ENCODE data around the gene ACOX3.
"Not testable (repeated sequence)": the region's sequence is repeated elsewhere in the genome, so short reads cannot be mapped to it uniquely, and the experiment has no call there.

ACOX3 gene

DNA sequence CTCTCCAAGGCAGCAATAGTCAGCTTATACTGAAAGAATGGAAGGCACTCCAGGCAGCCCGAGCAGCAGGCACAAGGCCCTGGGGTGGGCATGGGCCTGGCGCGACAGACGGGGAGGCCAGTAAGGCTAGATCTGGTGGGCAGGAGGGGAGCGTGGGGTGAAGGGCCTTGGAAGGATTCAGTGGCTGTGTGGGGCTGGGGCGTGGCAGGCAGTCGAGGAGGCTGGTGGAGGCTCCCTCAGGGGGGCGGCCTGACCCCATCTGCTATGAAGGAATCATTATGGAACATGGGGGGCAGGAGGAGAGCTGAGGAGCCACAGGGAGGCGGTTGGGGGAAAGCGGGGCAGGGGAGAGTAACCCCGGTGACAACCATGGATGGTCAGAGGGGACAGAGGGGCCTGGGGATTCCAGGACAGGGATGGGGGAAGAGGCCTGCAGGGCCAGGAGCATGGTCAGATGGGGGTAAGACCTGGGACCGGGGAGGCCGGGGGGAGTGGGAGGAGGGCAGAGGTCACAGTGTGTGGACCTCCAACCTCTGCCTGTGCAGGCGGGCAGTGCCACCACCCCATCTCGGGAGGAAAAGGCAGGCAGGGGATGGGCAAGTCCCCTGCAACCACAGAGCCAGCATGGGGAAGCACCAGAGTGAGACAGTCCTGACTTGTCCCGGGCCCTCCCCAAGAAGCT is 70.3 kb downstream of the ACOX3 start:
- DNase-seq = no peak

DNA sequence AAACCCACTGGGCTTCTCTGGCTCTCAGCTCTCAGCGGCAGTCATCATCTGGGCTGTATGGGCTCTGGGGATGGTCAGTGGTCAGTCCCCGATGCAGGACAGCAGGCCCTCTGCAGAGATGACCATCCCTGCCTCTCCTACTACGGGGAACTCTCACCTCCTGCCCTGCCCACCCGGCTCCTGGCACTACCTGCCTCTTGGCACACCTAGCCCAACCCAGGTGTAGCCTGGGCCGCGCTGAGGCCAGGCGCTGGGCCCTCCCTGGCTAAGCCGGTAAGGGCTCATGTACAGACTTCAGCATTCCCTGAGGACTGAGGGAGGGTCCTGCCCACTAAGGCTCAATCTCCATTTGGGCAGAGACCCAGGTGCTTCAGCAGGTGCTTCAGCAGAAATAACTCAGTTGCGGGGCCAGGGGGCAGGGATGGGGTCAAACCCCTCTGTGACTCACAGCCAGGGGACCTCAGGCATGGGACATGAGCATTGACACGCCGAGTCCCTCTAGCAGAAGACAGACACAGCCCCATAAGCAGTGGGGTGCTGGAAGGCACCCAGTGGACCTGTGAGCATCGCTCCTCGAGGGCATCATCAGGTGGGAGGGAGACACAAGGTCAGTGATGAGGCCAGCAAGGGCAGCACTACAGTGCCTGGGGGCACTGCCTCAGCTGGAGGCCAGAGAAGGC is 71.0 kb downstream of the ACOX3 start:
- DNase-seq = no peak

DNA sequence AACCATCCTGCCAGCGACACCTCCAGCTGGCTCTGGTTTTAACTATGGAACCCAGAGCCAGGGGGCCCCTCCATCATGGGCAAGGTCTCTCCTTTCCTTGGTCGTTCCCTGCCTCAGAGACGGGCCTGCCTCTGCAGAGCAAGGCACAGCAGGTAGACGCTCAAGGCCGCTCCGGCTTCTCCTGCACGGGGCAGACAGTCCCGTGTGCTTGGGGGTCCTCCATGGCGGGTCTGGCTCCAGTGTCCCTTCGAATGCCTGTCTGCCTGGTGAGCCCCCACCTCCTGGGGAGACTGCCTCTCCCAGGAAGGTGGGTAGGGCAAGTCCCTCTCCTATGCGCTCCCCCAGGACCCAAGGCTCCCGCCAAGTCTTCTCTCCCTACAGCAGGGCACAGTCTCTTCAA is 71.5 kb downstream of the ACOX3 start:
- no peak for DNase-seq

DNA sequence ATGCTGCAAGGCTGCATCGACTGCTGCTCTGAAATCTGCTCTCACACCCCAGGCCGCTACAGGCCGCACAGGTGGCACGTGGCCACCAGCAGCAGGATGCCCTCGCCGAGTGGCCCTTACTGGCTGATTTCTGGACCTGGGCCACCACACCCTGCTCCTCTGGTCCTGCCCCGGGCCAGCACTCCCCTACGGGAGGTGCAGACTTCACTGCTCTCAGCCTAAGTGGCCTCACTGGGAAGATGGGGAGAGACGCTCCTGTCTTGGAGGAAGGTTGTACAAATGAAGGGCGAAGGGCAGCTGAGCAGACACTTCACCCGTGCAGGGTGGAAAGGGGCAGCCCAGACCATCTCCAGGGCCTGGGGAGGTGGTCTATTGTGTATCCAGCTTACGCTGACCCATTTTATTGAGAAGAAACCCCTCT is 72.5 kb downstream of the ACOX3 start:
- no peak for DNase-seq

DNA sequence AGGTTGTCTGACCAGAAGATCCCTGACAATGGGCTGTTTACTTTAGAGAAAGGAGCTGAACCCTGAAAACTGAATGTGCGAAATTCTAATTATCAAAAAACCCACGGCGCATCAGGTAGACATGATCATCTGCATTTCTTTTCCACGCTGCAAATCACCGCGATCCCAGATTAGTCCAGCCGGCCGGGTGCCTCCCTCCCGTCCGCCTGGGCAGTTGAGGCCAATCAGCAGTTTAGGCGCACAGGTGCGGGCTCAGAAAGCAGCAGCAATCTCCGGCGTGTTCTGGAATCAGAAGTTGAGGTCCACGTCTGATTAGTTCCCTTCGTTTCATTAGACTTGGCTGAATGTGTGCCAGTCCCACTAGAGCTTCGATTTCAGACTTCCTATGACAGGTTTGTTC is 73.9 kb downstream of the ACOX3 start:
- DNase-seq = no peak

DNA sequence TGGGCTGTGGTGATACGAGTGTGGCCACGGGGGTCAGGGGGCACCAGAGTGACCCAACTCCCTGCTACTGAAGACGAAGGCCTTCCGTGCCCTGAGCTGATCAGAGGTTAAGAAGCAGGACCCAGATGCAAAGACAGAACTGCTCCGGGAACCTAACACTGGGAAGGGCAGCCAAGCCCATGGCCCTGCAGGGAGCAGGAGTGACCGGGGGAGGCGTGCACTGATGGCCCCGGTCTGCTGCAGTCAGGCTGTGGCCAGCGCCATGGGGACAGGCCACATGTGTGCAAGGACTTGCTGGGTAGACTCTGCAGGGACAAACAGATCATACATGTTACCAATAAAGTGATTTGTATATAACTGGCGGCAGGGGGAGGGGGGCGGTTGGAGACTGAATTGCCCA is 74.6 kb downstream of the ACOX3 start:
- no peak for DNase-seq

DNA sequence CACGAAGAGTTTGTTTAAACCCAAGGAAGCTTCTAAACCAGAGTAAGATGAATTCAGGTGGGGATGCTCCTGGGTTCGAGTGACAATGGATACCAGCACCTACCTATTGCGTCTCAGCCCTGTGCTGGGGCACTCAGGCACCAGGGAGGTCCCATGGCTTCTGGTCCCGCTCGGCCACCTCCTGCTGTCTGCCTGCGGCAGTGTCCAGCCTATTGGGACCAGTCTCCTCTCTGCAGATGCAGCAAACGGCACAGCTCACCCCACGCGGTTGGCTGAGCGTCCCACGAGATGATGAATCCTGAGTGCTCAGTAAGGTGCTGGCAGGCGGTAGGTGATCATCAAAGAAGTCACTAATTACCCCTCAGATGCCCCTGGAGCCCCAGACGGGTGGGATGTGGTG is 75.2 kb downstream of the ACOX3 start:
- DNase-seq = no peak

DNA sequence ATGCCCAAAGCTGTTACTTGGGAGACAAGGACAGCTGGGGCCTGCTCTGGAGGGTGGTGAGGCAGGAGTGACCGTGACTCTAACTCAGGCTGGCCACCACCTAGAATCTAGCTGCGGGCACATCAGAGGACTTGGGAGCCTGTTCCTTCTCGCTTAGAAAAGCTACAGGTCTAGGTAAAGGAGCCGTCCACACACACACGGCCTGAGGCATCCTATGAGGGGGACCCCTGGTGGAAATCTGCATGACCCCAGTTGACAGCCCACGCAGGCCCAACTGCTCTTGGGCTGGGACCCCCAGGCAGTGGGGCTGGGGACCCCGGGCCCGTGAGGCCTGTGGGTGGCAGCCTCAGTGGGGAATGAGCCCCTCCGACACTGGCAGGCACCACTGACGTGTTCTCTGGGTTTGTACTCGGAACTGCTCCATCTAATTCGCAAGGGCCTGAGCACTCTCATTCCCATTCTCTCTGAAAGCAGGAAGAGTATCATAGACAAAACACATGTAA is 75.6 kb downstream of the ACOX3 start:
- DNase-seq = no peak

DNA sequence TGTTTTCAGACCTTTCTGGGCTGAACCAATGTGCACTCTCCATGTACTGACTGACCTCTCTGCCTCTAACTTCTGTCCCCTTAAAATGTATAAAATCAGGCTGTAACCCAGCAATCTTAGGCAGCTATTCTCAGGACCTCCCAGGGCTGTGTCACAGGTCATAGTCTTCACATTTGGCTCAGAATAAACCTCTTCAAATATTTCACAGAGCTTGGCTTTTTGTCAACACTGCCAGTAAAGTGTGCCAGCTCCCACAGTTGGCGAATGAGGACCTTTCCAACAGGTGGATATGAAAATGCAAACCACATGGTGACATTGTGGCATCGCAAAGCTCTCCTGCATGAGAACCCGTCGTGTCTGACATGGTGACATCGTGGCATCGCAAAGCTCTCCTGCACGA is 76.4 kb downstream of the ACOX3 start:
- no peak for DNase-seq

DNA sequence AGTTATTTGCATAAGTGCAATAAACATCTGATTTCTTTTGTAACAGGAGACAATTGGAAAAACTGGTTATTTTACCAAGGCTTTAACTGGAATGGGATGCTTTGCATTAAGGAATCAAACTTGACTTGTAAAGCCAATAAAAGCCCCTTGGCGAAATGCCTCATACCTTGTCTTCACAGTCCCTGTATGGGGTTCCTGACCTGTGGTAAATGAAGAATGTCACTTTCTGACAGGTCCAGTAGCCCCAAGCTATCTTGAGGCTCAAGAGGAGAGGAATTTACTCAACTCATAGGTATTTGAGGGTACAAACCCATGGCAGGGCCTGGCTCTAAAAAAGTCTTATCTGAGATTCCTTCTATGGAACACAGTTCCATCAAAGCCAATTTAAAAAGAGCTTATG is 78.0 kb downstream of the ACOX3 start:
- no peak for DNase-seq

DNA sequence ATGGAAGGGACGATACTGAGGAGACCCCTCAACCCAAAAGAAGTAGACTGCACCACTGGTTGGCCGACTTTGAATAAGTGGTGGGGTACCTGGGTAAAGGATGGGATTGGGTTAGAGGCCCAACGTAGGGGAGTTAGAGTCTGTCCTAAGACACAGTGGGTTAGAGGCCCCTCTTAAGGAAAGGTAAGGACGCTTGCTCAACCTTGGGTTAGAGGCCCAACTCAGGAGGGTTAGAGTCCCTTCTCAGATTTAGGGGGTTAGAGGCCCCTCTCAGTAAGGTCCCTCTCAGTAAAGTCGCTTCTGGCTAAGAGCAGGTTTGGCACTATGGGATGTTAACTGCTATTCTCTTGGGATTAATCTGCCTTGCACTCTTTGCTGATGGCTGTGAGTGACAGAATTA is 81.3 kb downstream of the ACOX3 start:
- DNase-seq = no peak

DNA sequence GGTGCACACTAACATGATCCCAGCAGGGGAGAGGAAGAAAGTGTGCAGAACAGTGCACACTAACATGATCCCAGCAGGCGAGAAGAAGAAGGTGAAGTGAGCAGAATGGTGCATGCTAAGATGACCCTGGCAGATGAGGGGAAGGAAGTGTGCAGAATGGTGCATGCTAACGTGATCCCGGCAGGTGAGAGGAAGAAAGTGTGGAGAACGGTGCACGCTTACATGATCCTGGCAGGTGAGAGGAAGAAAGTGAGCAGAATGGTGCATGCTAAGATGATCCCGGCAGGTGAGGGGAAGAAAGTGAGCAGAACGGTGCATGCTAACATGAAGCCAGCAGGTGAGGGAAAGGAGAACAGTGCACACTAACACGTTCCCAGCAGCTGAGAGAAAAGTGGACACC is 83.7 kb downstream of the ACOX3 start:
- DNase-seq = no peak

DNA sequence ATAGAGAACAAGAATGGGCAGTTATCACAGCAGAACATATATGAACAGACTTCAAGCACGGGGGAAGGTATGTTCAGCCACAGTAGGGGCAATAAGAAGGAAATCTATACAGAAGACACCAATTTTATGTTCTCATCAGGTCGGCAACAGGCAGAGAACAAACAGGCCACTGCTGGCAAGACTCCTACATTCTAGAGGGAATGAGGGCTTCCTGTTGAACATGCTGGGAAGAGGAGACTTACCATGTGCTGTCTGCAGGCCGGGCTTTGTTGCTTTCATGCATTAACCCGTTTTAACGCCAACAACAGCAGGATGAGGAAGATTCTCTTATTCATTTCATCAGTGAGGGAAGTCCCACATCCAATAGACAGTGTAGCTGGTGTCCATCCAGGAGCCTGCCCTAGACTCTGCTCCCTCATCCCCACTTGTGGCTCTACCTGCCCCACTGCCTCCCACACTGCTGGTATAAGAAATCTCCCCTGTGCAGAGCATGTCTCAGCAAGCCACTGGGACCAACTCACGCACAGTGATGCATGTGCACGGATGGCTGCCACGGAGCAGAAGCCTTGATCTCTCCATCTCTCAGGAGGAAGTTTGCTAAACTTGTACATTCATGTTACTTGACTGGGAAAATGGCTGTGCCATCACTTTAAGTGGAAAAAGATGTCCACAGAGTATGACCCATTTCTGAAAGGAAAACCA is 84.5 kb downstream of the ACOX3 start:
- DNase-seq = no peak

DNA sequence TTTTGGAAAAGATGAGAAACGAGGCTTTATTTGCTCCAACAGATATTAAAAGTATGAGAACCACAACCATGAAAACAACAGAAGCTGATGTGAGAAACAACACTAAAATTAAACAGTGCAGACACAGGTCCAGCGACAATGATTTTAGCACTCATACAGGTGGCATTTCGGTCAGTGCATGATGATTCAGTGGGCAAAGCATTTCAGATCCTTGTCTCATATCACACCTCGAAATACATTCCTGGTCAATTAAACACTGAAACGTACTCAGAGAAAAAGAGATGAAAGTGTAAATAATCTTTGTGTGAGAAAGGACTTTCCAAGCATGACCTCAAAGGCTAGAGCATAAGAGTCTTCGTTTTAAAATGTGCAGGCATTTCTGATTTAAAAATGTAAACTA is 85.2 kb downstream of the ACOX3 start:
- no peak for DNase-seq

DNA sequence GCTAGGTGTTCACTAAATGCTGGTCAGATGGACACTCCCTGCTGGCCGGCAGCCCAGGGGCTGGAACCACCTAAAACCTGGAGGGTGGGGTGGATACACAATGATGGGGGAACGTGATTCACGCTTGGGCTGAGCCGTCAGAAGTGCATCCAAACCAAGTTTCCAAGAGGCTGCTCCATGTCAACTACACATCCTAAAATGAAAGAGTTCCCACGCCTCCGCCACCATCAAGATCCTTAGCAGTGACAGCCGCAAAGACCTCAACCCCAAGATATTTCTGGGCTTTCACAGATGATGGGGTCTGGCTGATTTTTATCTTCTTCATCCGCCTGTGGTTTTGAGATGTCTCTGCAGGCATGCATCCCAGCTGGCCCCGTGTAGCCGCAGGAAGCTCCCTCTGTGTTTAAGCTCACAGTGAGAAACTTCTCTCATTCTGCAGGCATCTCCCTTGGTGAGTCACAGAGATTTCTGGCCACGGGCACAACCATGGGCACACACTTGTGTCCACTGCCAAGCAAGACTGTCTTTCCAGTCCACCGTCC is 86.5 kb downstream of the ACOX3 start:
- DNase-seq = no peak

DNA sequence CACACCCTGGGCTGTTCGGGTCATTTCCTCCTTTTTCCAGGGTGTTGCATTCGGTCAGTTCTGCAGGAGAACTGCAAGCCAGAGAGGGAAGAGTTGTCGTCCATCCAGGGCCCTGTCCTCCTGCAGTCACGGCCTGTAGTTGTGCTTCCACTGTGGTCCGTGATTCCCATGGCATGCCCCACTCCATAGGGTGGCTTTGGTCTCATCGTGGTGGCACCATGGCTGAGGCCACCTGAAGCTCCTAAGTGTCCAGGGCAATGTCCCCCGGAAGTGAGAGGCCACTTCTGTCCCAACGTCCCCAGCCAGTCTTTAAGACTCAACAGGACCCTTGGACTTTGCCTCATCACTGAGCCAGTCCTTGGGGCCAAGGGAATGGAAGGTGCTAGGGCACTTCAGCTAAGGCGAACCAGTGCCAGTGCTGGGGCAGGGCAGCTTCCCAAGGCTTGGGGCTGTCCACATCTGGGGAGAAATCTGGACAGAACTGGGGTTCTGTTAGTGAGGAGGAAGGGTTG is 87.3 kb downstream of the ACOX3 start:
- no peak for DNase-seq

DNA sequence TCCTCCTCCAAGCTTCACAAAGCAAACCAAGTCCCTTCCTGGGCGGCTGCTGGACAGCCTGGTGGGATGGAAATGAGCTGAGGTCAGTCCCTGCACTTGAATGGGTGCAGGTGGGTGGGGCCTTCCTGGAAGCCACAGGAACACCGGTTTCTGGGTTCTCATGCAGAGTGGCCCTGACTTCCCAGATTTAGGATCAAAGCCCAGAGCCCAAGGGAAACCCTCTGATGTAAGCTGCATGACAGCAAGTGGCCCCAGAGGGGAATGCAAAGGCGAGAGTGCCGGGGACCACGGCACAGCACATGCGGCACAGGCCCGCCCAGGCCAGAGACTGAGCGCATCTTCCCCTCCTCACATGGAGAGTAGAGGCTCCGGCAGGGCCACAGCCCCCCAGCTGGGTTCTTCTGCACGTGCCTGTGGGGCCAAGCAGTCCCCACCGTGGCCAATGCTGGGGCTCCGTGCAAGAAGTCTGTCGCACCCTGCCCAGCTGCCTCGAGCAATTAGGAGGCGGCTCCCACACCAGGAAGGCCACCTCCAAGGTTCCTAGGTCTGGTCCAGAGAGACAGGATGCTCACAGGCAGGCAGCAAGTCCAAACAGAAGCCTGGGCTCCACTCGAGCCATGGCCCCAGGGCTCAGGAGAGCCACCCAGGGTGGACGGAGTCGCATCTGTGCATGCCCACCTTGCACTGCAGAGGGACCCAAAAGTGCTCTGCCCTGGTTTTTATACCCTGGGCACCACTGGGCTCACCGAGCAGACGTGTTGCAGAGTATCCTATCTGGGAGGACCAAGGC is 88.0 kb downstream of the ACOX3 start:
- no peak for DNase-seq

DNA sequence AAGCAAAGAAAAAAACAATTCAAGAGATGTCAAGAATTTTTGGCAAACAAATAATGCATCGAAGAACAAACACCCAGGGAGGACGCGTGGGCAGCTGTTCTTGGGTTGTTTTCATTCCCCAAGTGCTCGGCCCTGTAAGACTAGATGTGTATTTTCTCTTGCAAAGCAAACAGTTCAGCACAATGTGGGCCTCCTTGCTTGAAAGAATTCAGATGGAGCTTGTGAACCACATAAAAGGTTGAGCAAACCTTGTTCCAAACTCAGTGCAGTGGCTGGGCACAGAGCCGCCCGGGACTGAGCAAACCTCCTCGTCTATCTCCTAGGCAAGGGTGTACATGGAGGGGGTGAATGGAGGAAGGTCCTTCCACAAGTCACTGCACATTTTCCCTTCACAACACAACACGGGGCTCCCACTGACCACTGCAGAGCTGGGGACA is 88.6 kb downstream of the ACOX3 start:
- DNase-seq = no peak

DNA sequence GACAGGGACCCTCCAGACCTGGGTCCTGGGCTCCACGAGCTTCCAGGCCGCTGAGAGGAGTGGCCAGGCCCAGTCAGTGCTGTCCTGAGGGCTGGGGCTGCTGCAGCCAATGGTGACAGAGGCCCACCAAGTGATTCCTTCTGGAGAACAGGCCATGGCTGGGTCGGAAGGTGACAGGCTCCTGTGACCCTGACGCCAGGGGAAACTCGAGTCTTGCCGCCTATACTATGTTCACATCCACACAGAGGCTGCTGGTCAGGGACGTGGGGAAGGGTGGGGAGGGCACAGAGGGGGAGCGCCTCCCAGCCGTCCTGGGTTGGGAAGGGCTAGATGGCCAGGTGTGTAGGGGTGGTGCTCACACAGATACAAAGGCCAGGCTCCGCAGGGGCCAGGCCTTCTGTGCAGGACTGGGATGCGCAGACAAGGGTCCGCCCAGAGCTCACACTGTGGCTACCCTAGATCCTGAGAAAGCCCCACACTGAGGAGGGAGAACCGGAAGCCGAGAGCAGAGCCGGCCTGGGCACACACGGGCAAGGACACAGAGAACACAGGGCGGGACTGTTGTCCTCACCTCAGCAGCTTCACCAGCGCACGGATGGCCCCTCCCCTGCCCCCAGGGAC is 89.6 kb downstream of the ACOX3 start:
- no peak for DNase-seq

DNA sequence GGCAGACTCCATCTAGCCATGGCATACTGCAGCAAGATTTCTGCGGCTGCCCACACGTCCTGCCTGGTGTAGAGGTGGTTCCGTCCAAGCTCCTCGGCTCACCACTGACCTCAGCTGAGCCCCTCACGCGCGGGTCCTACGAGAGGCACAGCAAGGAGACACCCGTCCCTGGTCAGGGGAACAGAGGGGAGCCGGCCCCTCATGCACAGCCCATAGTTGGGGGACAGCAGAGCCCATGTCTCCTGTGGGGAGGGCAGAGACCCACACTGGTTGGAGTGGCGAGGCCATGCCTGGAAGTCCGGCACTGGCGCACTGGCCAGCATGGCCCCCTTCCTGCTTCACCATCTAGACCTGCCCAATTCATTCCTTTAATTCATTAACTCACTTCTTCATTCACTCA is 90.2 kb downstream of the ACOX3 start:
- no peak for DNase-seq

DNA sequence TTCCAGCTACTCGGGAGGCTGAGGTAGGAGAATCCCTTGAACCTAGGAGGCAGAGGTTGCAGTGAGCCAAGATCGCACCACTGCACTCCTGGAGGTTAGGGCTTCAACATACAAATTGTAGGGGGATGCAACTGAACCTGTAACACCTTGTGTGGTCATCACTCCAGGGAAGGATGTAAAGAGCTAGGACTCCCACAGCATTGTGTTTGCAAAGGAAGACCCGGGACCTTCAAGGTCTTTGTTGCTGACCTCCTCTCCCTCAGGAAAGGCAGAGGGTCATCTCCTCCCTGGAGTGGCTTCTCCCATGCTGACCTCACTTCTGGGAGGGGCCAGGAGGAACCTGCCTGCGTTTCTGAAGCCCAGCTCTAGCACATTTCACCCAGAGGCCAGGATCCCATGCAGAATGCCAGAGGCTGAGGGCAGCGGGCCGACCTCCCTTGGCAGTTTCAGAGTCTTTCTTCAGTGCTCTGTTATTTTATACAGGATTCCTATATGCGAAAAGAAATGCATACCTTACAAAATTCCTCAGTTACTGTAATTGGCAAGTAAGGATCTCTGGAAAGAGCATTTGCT is 90.8 kb downstream of the ACOX3 start:
- no peak for DNase-seq

DNA sequence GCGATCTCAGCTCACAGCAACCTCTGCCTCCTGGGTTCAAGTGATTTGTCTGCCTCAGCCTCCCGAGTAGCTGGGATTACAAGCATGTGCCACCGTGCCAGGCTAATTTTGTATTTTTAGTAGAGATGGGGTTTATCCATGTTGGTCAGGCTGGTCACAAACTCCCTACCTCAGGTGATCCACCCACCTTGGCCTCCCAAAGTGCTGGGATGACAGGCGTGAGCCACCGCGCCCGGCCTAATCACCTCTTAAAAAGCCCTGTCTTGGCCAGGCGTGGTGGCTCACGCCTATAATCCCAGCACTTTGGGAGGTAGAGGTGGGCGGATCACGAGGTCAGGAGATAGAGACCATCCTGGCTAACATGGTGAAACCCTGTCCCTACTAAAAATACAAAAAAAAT is 91.3 kb downstream of the ACOX3 start:
- DNase-seq = not testable (repeated sequence)
